ENCODE measurements around the gene CCR6.

CCR6 gene

GRCh38 chr6:167121335-167121841 lies 1.5 kb upstream of the CCR6 start:
- no peak for DNase-seq

GRCh38 chr6:167122041-167122826 lies 662 bp upstream of the CCR6 start:
- no peak for DNase-seq

GRCh38 chr6:167124753-167125152 lies 1.9 kb downstream of the CCR6 start:
- DNase-seq = no peak

GRCh38 chr6:167125410-167125809 lies 2.5 kb downstream of the CCR6 start:
- DNase-seq = no peak

- no peak for DNase-seq
Observed at GRCh38 chr6:167125855-167126349, 3.0 kb downstream of the CCR6 start.

GRCh38 chr6:167127785-167128531 lies 5.1 kb downstream of the CCR6 start:
- DNase-seq = no peak

- DNase-seq = no peak
Observed at GRCh38 chr6:167129159-167129558, 6.3 kb downstream of the CCR6 start.

GRCh38 chr6:167129562-167129961 lies 6.7 kb downstream of the CCR6 start:
- no peak for DNase-seq

- no peak for DNase-seq
Observed at GRCh38 chr6:167130008-167130677, 7.2 kb downstream of the CCR6 start.

GRCh38 chr6:167130712-167131684 lies 8.1 kb downstream of the CCR6 start:
- DNase-seq = peak; percentile 82

GRCh38 chr6:167134448-167135328 lies 11.8 kb downstream of the CCR6 start:
- no peak for DNase-seq

GRCh38 chr6:167136376-167136775 lies 13.5 kb downstream of the CCR6 start:
- no peak for DNase-seq

GRCh38 chr6:167137081-167137480 lies 14.2 kb downstream of the CCR6 start:
- no peak for DNase-seq

- peak; percentile 69 for DNase-seq
Observed at GRCh38 chr6:167137881-167138280, 15.0 kb downstream of the CCR6 start.

GRCh38 chr6:167139761-167140160 lies 16.9 kb downstream of the CCR6 start:
- no peak for DNase-seq

- no peak for DNase-seq
Observed at GRCh38 chr6:167140589-167141474, 17.9 kb downstream of the CCR6 start.

- peak; percentile 36 for DNase-seq
Observed at GRCh38 chr6:167141667-167142432, 19.0 kb downstream of the CCR6 start.

GRCh38 chr6:167142433-167142761 lies 19.5 kb downstream of the CCR6 start:
- DNase-seq = no peak

GRCh38 chr6:167143041-167143440 lies 20.1 kb downstream of the CCR6 start:
- no peak for DNase-seq
